Erythroblast (primary cell): Measurements from ENCODE around the gene POFUT2.

Experiments
- GATA1 ChIP-seq: IDR thresholded peaks from 2 replicates; pipeline ENCODE4 v1.6.1; 2011; ENCODE audit warnings: low read depth, mild to moderate bottlenecking, control low read depth, low read length, moderate library complexity
- POLR2A ChIP-seq: IDR thresholded peaks from 2 replicates; pipeline ENCODE4 v1.6.1; 2011; ENCODE audit warnings: mild to moderate bottlenecking, low read length

DNA sequence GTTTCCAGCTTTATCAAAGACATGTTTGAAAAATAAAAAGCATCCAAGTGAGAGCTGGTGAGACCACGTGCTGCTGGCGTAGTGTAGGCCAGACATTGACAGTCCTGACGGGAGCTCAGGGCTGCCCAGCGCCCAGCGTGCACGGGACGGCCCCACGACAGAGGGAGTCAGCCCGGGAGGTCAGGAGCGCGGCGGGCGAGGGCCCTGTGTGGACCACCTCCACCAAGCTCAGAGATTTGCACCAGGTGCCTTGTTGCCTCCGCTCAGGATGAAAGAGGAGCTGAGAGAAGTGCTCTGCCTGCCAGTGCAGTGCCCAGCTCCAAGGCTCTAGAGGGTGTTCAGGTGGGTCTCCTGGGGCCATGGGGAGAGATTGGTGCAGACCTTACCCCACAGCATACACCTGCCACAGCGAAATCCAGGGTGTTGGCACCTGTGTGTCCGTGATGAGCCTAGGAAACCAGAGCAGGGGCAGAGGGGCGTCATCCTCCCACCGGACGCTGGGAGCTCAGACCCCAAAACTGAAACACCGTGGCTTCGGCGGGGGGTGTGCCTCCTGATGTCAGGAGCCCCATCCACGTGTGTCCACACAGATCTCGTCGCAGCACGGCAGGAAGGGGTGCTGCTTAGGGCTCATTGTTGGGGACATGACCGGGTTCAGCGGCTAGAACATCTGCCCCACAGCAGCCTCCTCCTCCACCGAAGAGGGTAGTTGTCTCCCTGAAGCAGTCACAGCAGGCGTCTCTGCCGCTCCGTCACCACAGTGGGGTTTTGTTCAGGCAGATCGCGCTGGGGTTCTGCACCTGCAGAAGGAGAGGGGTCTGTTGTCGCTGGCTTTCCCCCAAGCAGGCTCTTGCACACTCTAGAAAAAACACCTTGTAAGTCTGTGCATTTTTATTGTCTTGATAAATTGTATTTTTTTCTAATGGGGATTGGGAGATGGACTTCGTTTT lies 64.2 kb downstream of the POFUT2 start:
- no peak for TF ChIP-seq POLR2A
- TF ChIP-seq GATA1, result no peak
